Lower lobe of right lung (tissue), 2 donors: Measurements from ENCODE around the gene IAH1. TPM values are rescaled to one million over a fixed set of nuclear protein-coding genes. Genes with fewer than 3 reads are reported as not detected.

Experiments
- ATAC-seq, 2 donors: fragments of 200-7000 bp; cut with Tn5 transposase; one replicate each; pipeline ENCODE4 v1.9.1; 2020 to 2022; ENCODE audit warnings: mild to moderate bottlenecking in 2 of 2, moderate library complexity in 2 of 2
- DNase-seq: peaks from one replicate; pipeline ENCODE4 v3.0.0-alpha.2; 2020
- H3K27ac ChIP-seq: fragments of 200-600 bp; one replicate; pipeline ENCODE4 v1.8.0; 2022
- H3K27me3 ChIP-seq: fragments of 200-600 bp; one replicate; pipeline ENCODE4 v1.8.0; 2022; ENCODE audit warnings: low read depth
- H3K36me3 ChIP-seq: fragments of 200-600 bp; one replicate; pipeline ENCODE4 v1.8.0; 2022; ENCODE audit warnings: mild to moderate bottlenecking
- H3K4me1 ChIP-seq: fragments of 200-600 bp; one replicate; pipeline ENCODE4 v1.8.0; 2022
- H3K4me3 ChIP-seq: fragments of 200-600 bp; one replicate; pipeline ENCODE4 v1.8.0; 2022; ENCODE audit warnings: mild to moderate bottlenecking
- H3K9me3 ChIP-seq: fragments of 200-600 bp; one replicate; pipeline ENCODE4 v1.8.0; 2022
- CTCF ChIP-seq: fragments of 200-600 bp; IDR thresholded peaks from one replicate; pipeline ENCODE4 v1.8.0; 2022; ENCODE audit warnings: antibody characterized with exemption, mild to moderate bottlenecking
- intact Hi-C: fragments of 100-400 bp; cut with DNase I; formaldehyde crosslinking; loops from one replicate; pipeline ENCODE4 v1.11.0; 2022
- total RNA-seq: library from RNA; stranded (reverse); fragmentation: NEBNext Ultra II Directional; extraction: Animal tissue kit (Norgen Biotek cat#: 25700); gene quantifications from one replicate; pipeline ENCODE4 v1.2.1, GENCODE V29; 2021
- donor health status: DM: no; HTN: yes; CAD: no; lungs with severe emphysema.

The IAH1 gene
- total RNA-seq, 1 donor from 2014 or later, result 42.6 TPM

- peak overlapping the region; percentile 89 for H3K4me3 ChIP-seq
- H3K4me1 ChIP-seq, result peaks cover 33% of the 10 kb centered on the region
- TF ChIP-seq CTCF, result peak; percentile 9
- peak; percentile 15 to 27 for ATAC-seq
- no peaks in the 10 kb centered on the region for H3K27me3 ChIP-seq
- DNase-seq, result no peak
- intact Hi-C loops, result no loop called here
- H3K9me3 ChIP-seq, result no peaks in the 10 kb centered on the region
- H3K27ac ChIP-seq, result peak overlapping the region; percentile 94
- peaks cover 6% of the 10 kb centered on the region for H3K36me3 ChIP-seq
Measured at GRCh38 chr2:9473308-9473984, 905 bp upstream of the IAH1 start.

- Histone ChIP-seq H3K9me3 (no peaks in the 10 kb centered on the region), H3K27me3 (no peaks in the 10 kb centered on the region), H3K36me3 (peaks cover 9% of the 10 kb centered on the region), H3K27ac (peak overlapping the region; percentile 94), H3K4me3 (peak overlapping the region; percentile 89), H3K4me1 (peaks cover 33% of the 10 kb centered on the region)
- TF ChIP-seq CTCF, result no peak
- peak; percentile 65 to 68 for ATAC-seq
- intact Hi-C loops, result no loop called here
- peak; percentile 73 for DNase-seq
Measured at GRCh38 chr2:9473985-9474360, 378 bp upstream of the IAH1 start.

GRCh38 chr2:9477914-9478313 lies 3.6 kb downstream of the IAH1 start:
- H3K36me3 ChIP-seq, result peaks cover 48% of the 10 kb centered on the region
- no peak overlapping the region for H3K4me3 ChIP-seq
- DNase-seq (no peak), ATAC-seq (no peak)
- intact Hi-C loops, result no loop called here
- no peak for TF ChIP-seq CTCF
- H3K4me1 ChIP-seq, result peaks cover 33% of the 10 kb centered on the region
- H3K9me3 ChIP-seq, result no peaks in the 10 kb centered on the region
- no peak overlapping the region for H3K27ac ChIP-seq
- H3K27me3 ChIP-seq, result no peaks in the 10 kb centered on the region

- no peak for DNase-seq
- Histone ChIP-seq H3K4me1 (peaks cover 29% of the 10 kb centered on the region), H3K4me3 (no peak overlapping the region), H3K9me3 (no peaks in the 10 kb centered on the region), H3K27ac (no peak overlapping the region), H3K27me3 (no peaks in the 10 kb centered on the region), H3K36me3 (peaks cover 54% of the 10 kb centered on the region)
- intact Hi-C loops, result no loop called here
- ATAC-seq, result no peak
- TF ChIP-seq CTCF, result no peak
Measured at GRCh38 chr2:9478526-9478925, 4.2 kb downstream of the IAH1 start.

GRCh38 chr2:9480157-9480556 lies 5.8 kb downstream of the IAH1 start:
- H3K4me3 ChIP-seq, result no peak overlapping the region
- H3K9me3 ChIP-seq, result no peaks in the 10 kb centered on the region
- no peaks in the 10 kb centered on the region for H3K27me3 ChIP-seq
- intact Hi-C loops, result no loop called here
- DNase-seq (no peak), ATAC-seq (no peak)
- peaks cover 21% of the 10 kb centered on the region for H3K4me1 ChIP-seq
- peaks cover 71% of the 10 kb centered on the region for H3K36me3 ChIP-seq
- TF ChIP-seq CTCF, result no peak
- H3K27ac ChIP-seq, result no peak overlapping the region
